Rectal smooth muscle tissue (tissue), 1 donor: Measurements from ENCODE around the gene POLDIP3.
A peak's percentile ranks its signal among the peaks of the same experiment; 100 is the strongest.
"Not testable (repeated sequence)": the region's sequence is repeated elsewhere in the genome, so short reads cannot be mapped to it uniquely, and the experiment has no call there.

ENCODE experiments used
- H3K27ac ChIP-seq: one replicate; pipeline ENCODE4 v1.7.0; 2013; ENCODE audit warnings: low read depth, low read length, inconsistent platforms
- H3K27me3 ChIP-seq: one replicate; pipeline ENCODE4 v1.7.0; 2013; ENCODE audit warnings: low read length; ENCODE audit not compliant: control insufficient read depth, insufficient read depth
- H3K36me3 ChIP-seq: one replicate; pipeline ENCODE4 v1.7.0; 2013; ENCODE audit warnings: low read length; ENCODE audit not compliant: control insufficient read depth, insufficient read depth
- H3K4me1 ChIP-seq: one replicate; pipeline ENCODE4 v1.7.0; 2013; ENCODE audit warnings: low read length; ENCODE audit not compliant: control insufficient read depth, insufficient read depth
- H3K4me3 ChIP-seq: one replicate; pipeline ENCODE4 v1.7.0; 2013; ENCODE audit warnings: low read length
- H3K9ac ChIP-seq: one replicate; pipeline ENCODE4 v1.7.0; 2013; ENCODE audit warnings: low read length

The POLDIP3 gene

GRCh38 chr22:42571068-42571467 is 43.6 kb downstream of the POLDIP3 start:
- not testable (repeated sequence) for H3K27ac ChIP-seq, H3K27me3 ChIP-seq, H3K36me3 ChIP-seq, H3K4me3 ChIP-seq, H3K4me1 ChIP-seq, H3K9ac ChIP-seq

- H3K4me1 ChIP-seq, H3K27me3 ChIP-seq, H3K27ac ChIP-seq, H3K4me3 ChIP-seq, H3K9ac ChIP-seq, H3K36me3 ChIP-seq: not testable (repeated sequence)
Measured at GRCh38 chr22:42570580-42570979, 44.1 kb downstream of the POLDIP3 start.

GRCh38 chr22:42567950-42568349 is 46.7 kb downstream of the POLDIP3 start:
- not testable (repeated sequence) for H3K27ac ChIP-seq, H3K9ac ChIP-seq, H3K4me3 ChIP-seq, H3K27me3 ChIP-seq, H3K4me1 ChIP-seq, H3K36me3 ChIP-seq

GRCh38 chr22:42565956-42566355 is 48.7 kb downstream of the POLDIP3 start:
- H3K27ac ChIP-seq: no peak overlapping the region
- no peaks in the 10 kb centered on the region for H3K36me3 ChIP-seq

GRCh38 chr22:42564699-42565098 is 50.0 kb downstream of the POLDIP3 start:
- Histone ChIP-seq H3K4me3 (no peak overlapping the region), H3K9ac (no peak overlapping the region), H3K27me3 (no peaks in the 10 kb centered on the region), H3K27ac (no peak overlapping the region), H3K4me1 (no peaks in the 10 kb centered on the region), H3K36me3 (no peaks in the 10 kb centered on the region)

More at GRCh38 chr22:42565956-42566355, 48.7 kb downstream of the POLDIP3 start:
- Histone ChIP-seq H3K4me3 (no peak overlapping the region), H3K27me3 (no peaks in the 10 kb centered on the region), H3K9ac (no peak overlapping the region), H3K4me1 (no peaks in the 10 kb centered on the region)

- not testable (repeated sequence) for H3K4me3 ChIP-seq, H3K36me3 ChIP-seq, H3K4me1 ChIP-seq, H3K9ac ChIP-seq, H3K27ac ChIP-seq, H3K27me3 ChIP-seq
Measured at GRCh38 chr22:42563943-42564342, 50.7 kb downstream of the POLDIP3 start.

GRCh38 chr22:42562684-42563083 is 52.0 kb downstream of the POLDIP3 start:
- H3K4me3 ChIP-seq: no peak overlapping the region
- no peaks in the 10 kb centered on the region for H3K4me1 ChIP-seq
- no peaks in the 10 kb centered on the region for H3K27me3 ChIP-seq
- H3K9ac ChIP-seq: no peak overlapping the region
- no peak overlapping the region for H3K27ac ChIP-seq
- H3K36me3 ChIP-seq: no peaks in the 10 kb centered on the region

- H3K4me3 ChIP-seq: no peak overlapping the region
- no peaks in the 10 kb centered on the region for H3K36me3 ChIP-seq
- no peak overlapping the region for H3K27ac ChIP-seq
- no peaks in the 10 kb centered on the region for H3K27me3 ChIP-seq
- H3K4me1 ChIP-seq: no peaks in the 10 kb centered on the region
- no peak overlapping the region for H3K9ac ChIP-seq
Measured at GRCh38 chr22:42562279-42562678, 52.4 kb downstream of the POLDIP3 start.

GRCh38 chr22:42561856-42562255 is 52.8 kb downstream of the POLDIP3 start:
- no peak overlapping the region for H3K4me3 ChIP-seq
- no peaks in the 10 kb centered on the region for H3K27me3 ChIP-seq
- no peak overlapping the region for H3K27ac ChIP-seq
- no peak overlapping the region for H3K9ac ChIP-seq
- no peaks in the 10 kb centered on the region for H3K4me1 ChIP-seq
- no peaks in the 10 kb centered on the region for H3K36me3 ChIP-seq

- Histone ChIP-seq H3K4me1 (no peaks in the 10 kb centered on the region), H3K4me3 (no peak overlapping the region), H3K27me3 (no peaks in the 10 kb centered on the region), H3K36me3 (no peaks in the 10 kb centered on the region), H3K27ac (no peak overlapping the region), H3K9ac (no peak overlapping the region)
Measured at GRCh38 chr22:42560781-42561180, 53.9 kb downstream of the POLDIP3 start.

GRCh38 chr22:42560381-42560780 is 54.3 kb downstream of the POLDIP3 start:
- H3K27ac ChIP-seq: no peak overlapping the region
- H3K4me3 ChIP-seq: no peak overlapping the region
- H3K36me3 ChIP-seq: no peaks in the 10 kb centered on the region
- H3K9ac ChIP-seq: no peak overlapping the region
- no peaks in the 10 kb centered on the region for H3K4me1 ChIP-seq
- H3K27me3 ChIP-seq: no peaks in the 10 kb centered on the region

- H3K4me1 ChIP-seq: no peaks in the 10 kb centered on the region
- H3K27ac ChIP-seq: no peak within 1 kb of the TSS
- H3K27me3 ChIP-seq: peaks cover 6% of the 10 kb centered on the region
- peak within 1 kb of the TSS; percentile 71 for H3K9ac ChIP-seq
- peak within 1 kb of the TSS; percentile 77 for H3K4me3 ChIP-seq
- H3K36me3 ChIP-seq: no peaks in the 10 kb centered on the region
Measured at GRCh38 chr22:42553475-42554361, 61.0 kb downstream of the POLDIP3 start, which contains the start of gene SERHL2. Gene SERHL2, plus strand, starts transcription at chr22:42553956. Its CDS starts 65 bp downstream, at chr22:42554021.

- not testable (repeated sequence) for H3K4me3 ChIP-seq, H3K27ac ChIP-seq
Measured at GRCh38 chr22:42552294-42552647, 62.4 kb downstream of the POLDIP3 start.

More at GRCh38 chr22:42552294-42552647, 62.4 kb downstream of the POLDIP3 start:
- H3K4me1 ChIP-seq, H3K27me3 ChIP-seq, H3K9ac ChIP-seq, H3K36me3 ChIP-seq: not testable (repeated sequence)
